ENCODE measurements around the gene AGAP3.

- TF ChIP-seq POLR2A (IDR thresholded peaks at IDR 0.05; ENCODE audit: low read depth, low read length) (no peak), POLR2AphosphoS5 (IDR thresholded peaks at IDR 0.05; ENCODE audit: low read depth, low read length) (no peak)
Observed at GRCh38 chr7:151038951-151039849, 47.1 kb upstream of the AGAP3 start.

Data from GM12891 (cell line).